ENCODE measurements around the gene ADGRG3.
A peak's percentile ranks its signal among the peaks of the same experiment; 100 is the strongest.
"Not testable (repeated sequence)": the region's sequence is repeated elsewhere in the genome, so short reads cannot be mapped to it uniquely, and the experiment has no call there.

ADGRG3 gene

GRCh38 chr16:57726433-57726947 lies 58.4 kb downstream of the ADGRG3 start:
- TF ChIP-seq MAX (IDR thresholded peaks at IDR 0.05; ENCODE audit: low read depth, low read length) (no peak), POLR2A (IDR thresholded peaks at IDR 0.05; ENCODE audit: extremely low read depth, insufficient read length) (no peak), MYC (IDR thresholded peaks at IDR 0.05; ENCODE audit: low read depth, low read length) (no peak), CTCF (IDR thresholded peaks at IDR 0.05; ENCODE audit: low read depth, low read length) (no peak)
- H3K4me3 ChIP-seq (ENCODE audit: low read depth, low read length) = no peak overlapping the region
- DNase-seq (ENCODE audit: low read depth) = no peak

GRCh38 chr16:57727610-57728009 lies 59.5 kb downstream of the ADGRG3 start:
- no peak for TF ChIP-seq MYC (IDR thresholded peaks at IDR 0.05; ENCODE audit: low read depth, low read length)
- peak; percentile 13 for TF ChIP-seq CTCF (IDR thresholded peaks at IDR 0.05; ENCODE audit: low read depth, low read length)
- DNase-seq (ENCODE audit: low read depth) = no peak
- no peak overlapping the region for H3K4me3 ChIP-seq (ENCODE audit: low read depth, low read length)

- DNase-seq (ENCODE audit: low read depth) = no peak
- no peak for TF ChIP-seq POLR2A (IDR thresholded peaks at IDR 0.05; ENCODE audit: extremely low read depth, insufficient read length)
- no peak for TF ChIP-seq CTCF (IDR thresholded peaks at IDR 0.05; ENCODE audit: low read depth, low read length)
- TF ChIP-seq MAX (IDR thresholded peaks at IDR 0.05; ENCODE audit: low read depth, low read length) = no peak
- no peak for TF ChIP-seq MYC (IDR thresholded peaks at IDR 0.05; ENCODE audit: low read depth, low read length)
- H3K4me3 ChIP-seq (ENCODE audit: low read depth, low read length) = no peak overlapping the region
These were observed 60.5 kb downstream of the ADGRG3 start for GRCh38 chr16:57728336-57729181.

- H3K4me3 ChIP-seq (ENCODE audit: low read depth, low read length) = no peak overlapping the region
- DNase-seq (ENCODE audit: low read depth) = no peak
- TF ChIP-seq MYC (IDR thresholded peaks at IDR 0.05; ENCODE audit: low read depth, low read length) (no peak), CTCF (IDR thresholded peaks at IDR 0.05; ENCODE audit: low read depth, low read length) (no peak), MAX (IDR thresholded peaks at IDR 0.05; ENCODE audit: low read depth, low read length) (no peak), POLR2A (IDR thresholded peaks at IDR 0.05; ENCODE audit: extremely low read depth, insufficient read length) (no peak)
These were observed 61.0 kb downstream of the ADGRG3 start for GRCh38 chr16:57729182-57729484.

GRCh38 chr16:57729852-57730251 lies 61.7 kb downstream of the ADGRG3 start:
- not testable (repeated sequence) for H3K4me3 ChIP-seq (ENCODE audit: low read depth, low read length); DNase-seq (ENCODE audit: low read depth)

GRCh38 chr16:57730771-57731730 lies 62.9 kb downstream of the ADGRG3 start:
- H3K4me3 ChIP-seq (ENCODE audit: low read depth, low read length) = no peak overlapping the region
- no peak for TF ChIP-seq MYC (IDR thresholded peaks at IDR 0.05; ENCODE audit: low read depth, low read length)
- no peak for DNase-seq (ENCODE audit: low read depth)
